Panc1 (cell line): ENCODE data around the gene FBLN1. TPM values are rescaled to one million over a fixed set of nuclear protein-coding genes. Genes with fewer than 3 reads are reported as not detected.

ENCODE experiments used
- ATAC-seq: fragments of 200-7000 bp; cut with Tn5 transposase; 2 replicates; pipeline ENCODE4 v1.9.1; 2020; ENCODE audit warnings: mild to moderate bottlenecking, moderate library complexity
- BruUV-seq: library from RNA; stranded (reverse); fragments of 400-500 nt; replicated peaks from 2 replicates; lab custom pipeline; 2021; lab: Mats Ljungman, UMichigan
- CTCF ChIA-PET: fragments of 300-600 bp; sonication (Branson Sonifier 250); formaldehyde crosslinking; loops from one replicate; lab custom pipeline; 2022; ENCODE audit warnings: antibody characterized with exemption; lab: Charles Lee
- POLR2A ChIA-PET: fragments of 300-600 bp; sonication (Branson Sonifier 250); formaldehyde crosslinking; loops from one replicate; lab custom pipeline; 2022; ENCODE audit warnings: antibody characterized with exemption; lab: Charles Lee
- DNase-seq: peaks from one replicate; pipeline ENCODE4 v3.0.0-alpha.2; 2010; ENCODE audit warnings: low read depth, low spot score
- H3K27ac ChIP-seq: 2 replicates; pipeline ENCODE4 v1.5.1; 2011; ENCODE audit warnings: mild to moderate bottlenecking, low read length, inconsistent platforms
- H3K27me3 ChIP-seq: fragments of 200-500 bp; sonication (Bioruptor generic); 2 replicates; pipeline ENCODE4 v1.6.0; 2014; ENCODE audit warnings: low read length, inconsistent platforms; ENCODE audit not compliant: control insufficient read depth, insufficient read depth
- H3K36me3 ChIP-seq: fragments of 200-500 bp; sonication (Bioruptor generic); 2 replicates; pipeline ENCODE4 v1.5.1; 2014; ENCODE audit warnings: inconsistent platforms, mild to moderate bottlenecking, low read length, moderate library complexity; ENCODE audit not compliant: control insufficient read depth, insufficient read depth
- H3K4me1 ChIP-seq: 2 replicates; pipeline ENCODE4 v1.5.1; 2011; ENCODE audit warnings: inconsistent platforms, mild to moderate bottlenecking, low read length, moderate library complexity; ENCODE audit not compliant: control insufficient read depth, insufficient read depth
- H3K4me3 ChIP-seq, 2 experiments: 2 replicates each; pipeline ENCODE4 v1.5.1; 2011 to 2012; ENCODE audit warnings: low read depth in 2 of 2, low read length in 2 of 2, mild to moderate bottlenecking in 2 of 2, inconsistent platforms in 1 of 2, moderate library complexity in 1 of 2
- H3K9me3 ChIP-seq: fragments of 200-500 bp; sonication (Bioruptor generic); 2 replicates; pipeline ENCODE4 v1.5.1; 2014; ENCODE audit warnings: low read depth, mild to moderate bottlenecking, inconsistent platforms, low read length, moderate library complexity; ENCODE audit not compliant: control insufficient read depth, insufficient read depth
- POLR2AphosphoS5 ChIP-seq: IDR thresholded peaks from 2 replicates; pipeline ENCODE4 v1.6.1; 2012; ENCODE audit warnings: mild to moderate bottlenecking, low read depth, low read length, moderate library complexity
- SIN3A ChIP-seq: IDR thresholded peaks from 2 replicates; pipeline ENCODE4 v1.6.1; 2012; ENCODE audit warnings: low read depth, mild to moderate bottlenecking, low read length, moderate library complexity, borderline replicate concordance; ENCODE audit not compliant: insufficient read depth
- TCF7L2 ChIP-seq: IDR thresholded peaks from 2 replicates; pipeline ENCODE4 v1.6.1; 2011; ENCODE audit warnings: mild to moderate bottlenecking, low read depth, low read length, inconsistent platforms
- in situ Hi-C: cut with HindIII; loops from 2 replicates; pipeline ENCODE4 v1.10.0; 2016; ENCODE audit warnings: low sequenced_read_pairs, low pct_unique_long_range_greater_than_20kb
- intact Hi-C: fragments of 100-400 bp; cut with micrococcal nuclease; formaldehyde crosslinking; loops from one replicate; pipeline ENCODE4 v1.10.0; 2022; ENCODE audit not compliant: unreplicated experiment
- total RNA-seq: library from RNA; stranded (reverse); gene quantifications from one replicate; pipeline ENCODE4 v1.2.1, GENCODE V29; 2021; ENCODE audit not compliant: unreplicated experiment
- TF ChIP-seq, protein P1 (sequence below): fragments of 450-650 bp; IDR thresholded peaks from 2 replicates; pipeline ENCODE4 v1.5.1; 2017; ENCODE audit warnings: mild to moderate bottlenecking
- TF ChIP-seq, protein P2 (sequence below), 2 experiments: IDR thresholded peaks; 2 replicates each; pipeline ENCODE4 v1.6.1; 2011 to 2012; ENCODE audit warnings: low read depth in 2 of 2, control low read depth in 1 of 2, low read length in 1 of 2, mild to moderate bottlenecking in 1 of 2, moderate library complexity in 1 of 2; ENCODE audit not compliant: insufficient read depth in 1 of 2

The FBLN1 gene
- total RNA-seq, 1 experiment from 2014 or later: 143 TPM

DNA sequence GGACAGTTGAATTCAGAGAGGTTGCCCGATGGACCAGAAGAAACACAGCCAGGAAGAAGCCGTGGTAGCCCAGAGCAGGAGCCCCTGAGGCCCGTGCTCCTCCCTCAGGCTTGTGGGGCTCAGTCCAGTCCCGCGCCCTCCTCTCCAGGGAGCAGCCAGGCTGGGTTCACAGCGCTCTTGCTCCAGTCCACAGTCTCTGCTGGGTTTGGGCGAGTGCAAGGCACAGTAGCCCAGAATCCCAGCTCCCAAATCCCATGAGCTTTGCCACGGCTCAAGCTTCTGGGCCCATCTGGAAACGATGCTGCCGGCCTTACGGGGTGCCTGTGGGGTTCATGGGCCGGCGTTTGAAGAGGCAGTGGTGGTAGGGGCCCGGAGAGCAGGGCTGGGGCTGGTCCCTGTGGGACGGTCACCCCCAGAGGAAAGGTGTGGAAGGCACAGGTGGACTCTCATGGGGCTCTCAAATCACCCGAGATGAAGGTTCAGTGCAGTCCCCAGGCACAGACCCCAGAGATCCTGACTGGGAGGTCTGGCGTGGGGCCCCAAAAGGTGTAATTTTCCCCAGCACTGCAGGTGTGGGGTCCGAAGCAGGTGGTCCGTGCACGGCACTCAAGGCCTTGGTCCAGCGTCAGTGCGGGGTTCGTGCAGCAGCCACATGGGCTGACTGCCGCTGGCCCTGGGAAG, 138.4 kb downstream of the FBLN1 start:
- Histone ChIP-seq H3K9me3 (no peaks in the 10 kb centered on the region), H3K4me3 (no peak overlapping the region), H3K4me1 (no peaks in the 10 kb centered on the region), H3K27me3 (no peaks in the 10 kb centered on the region), H3K36me3 (no peaks in the 10 kb centered on the region), H3K27ac (no peak overlapping the region)
- DNase-seq (no peak), ATAC-seq (no peak)
- in situ Hi-C loops: no loop called here
- ChIA-PET POLR2A (no interaction called here), CTCF (no interaction called here)
- BruUV-seq: no TSS peak
- TF ChIP-seq SIN3A: no peak
- TF ChIP-seq POLR2AphosphoS5: no peak
- TF ChIP-seq, protein P1, sequence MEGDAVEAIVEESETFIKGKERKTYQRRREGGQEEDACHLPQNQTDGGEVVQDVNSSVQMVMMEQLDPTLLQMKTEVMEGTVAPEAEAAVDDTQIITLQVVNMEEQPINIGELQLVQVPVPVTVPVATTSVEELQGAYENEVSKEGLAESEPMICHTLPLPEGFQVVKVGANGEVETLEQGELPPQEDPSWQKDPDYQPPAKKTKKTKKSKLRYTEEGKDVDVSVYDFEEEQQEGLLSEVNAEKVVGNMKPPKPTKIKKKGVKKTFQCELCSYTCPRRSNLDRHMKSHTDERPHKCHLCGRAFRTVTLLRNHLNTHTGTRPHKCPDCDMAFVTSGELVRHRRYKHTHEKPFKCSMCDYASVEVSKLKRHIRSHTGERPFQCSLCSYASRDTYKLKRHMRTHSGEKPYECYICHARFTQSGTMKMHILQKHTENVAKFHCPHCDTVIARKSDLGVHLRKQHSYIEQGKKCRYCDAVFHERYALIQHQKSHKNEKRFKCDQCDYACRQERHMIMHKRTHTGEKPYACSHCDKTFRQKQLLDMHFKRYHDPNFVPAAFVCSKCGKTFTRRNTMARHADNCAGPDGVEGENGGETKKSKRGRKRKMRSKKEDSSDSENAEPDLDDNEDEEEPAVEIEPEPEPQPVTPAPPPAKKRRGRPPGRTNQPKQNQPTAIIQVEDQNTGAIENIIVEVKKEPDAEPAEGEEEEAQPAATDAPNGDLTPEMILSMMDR: no peak
- TF ChIP-seq, protein P2, sequence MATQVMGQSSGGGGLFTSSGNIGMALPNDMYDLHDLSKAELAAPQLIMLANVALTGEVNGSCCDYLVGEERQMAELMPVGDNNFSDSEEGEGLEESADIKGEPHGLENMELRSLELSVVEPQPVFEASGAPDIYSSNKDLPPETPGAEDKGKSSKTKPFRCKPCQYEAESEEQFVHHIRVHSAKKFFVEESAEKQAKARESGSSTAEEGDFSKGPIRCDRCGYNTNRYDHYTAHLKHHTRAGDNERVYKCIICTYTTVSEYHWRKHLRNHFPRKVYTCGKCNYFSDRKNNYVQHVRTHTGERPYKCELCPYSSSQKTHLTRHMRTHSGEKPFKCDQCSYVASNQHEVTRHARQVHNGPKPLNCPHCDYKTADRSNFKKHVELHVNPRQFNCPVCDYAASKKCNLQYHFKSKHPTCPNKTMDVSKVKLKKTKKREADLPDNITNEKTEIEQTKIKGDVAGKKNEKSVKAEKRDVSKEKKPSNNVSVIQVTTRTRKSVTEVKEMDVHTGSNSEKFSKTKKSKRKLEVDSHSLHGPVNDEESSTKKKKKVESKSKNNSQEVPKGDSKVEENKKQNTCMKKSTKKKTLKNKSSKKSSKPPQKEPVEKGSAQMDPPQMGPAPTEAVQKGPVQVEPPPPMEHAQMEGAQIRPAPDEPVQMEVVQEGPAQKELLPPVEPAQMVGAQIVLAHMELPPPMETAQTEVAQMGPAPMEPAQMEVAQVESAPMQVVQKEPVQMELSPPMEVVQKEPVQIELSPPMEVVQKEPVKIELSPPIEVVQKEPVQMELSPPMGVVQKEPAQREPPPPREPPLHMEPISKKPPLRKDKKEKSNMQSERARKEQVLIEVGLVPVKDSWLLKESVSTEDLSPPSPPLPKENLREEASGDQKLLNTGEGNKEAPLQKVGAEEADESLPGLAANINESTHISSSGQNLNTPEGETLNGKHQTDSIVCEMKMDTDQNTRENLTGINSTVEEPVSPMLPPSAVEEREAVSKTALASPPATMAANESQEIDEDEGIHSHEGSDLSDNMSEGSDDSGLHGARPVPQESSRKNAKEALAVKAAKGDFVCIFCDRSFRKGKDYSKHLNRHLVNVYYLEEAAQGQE (IDR thresholded peaks at IDR 0.05; ENCODE audit: insufficient read depth in 1 of 2, low read depth in 2 of 2, low read length in 1 of 2): no peak
- no peak for TF ChIP-seq TCF7L2
- intact Hi-C loops: no loop called here

DNA sequence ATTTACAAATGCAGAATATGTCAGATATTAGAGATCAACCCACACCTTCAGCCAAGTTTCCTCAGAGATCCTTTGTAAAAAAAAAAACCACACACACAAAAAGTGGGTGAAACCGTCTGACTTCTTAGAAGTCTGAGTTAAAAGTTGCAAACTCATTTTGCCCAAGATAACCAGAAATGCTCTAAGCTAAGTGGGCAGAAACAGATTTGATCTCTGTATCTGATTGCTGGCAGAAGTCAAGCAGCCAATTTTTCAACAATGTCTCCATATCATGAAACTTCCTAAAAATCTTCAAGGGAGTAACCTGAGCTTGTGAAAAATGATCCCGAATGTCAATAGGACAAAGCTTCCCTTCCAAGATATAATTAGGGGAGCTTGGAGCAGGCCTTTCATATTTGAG, 140.3 kb downstream of the FBLN1 start:
- Histone ChIP-seq H3K27ac (no peak overlapping the region), H3K4me3 (no peak overlapping the region), H3K4me1 (no peaks in the 10 kb centered on the region), H3K27me3 (no peaks in the 10 kb centered on the region), H3K36me3 (no peaks in the 10 kb centered on the region), H3K9me3 (no peaks in the 10 kb centered on the region)
- in situ Hi-C loops: no loop called here
- DNase-seq (no peak), ATAC-seq (no peak)
- TF ChIP-seq SIN3A: no peak
- TF ChIP-seq POLR2AphosphoS5: no peak
- TF ChIP-seq, protein P2 (IDR thresholded peaks at IDR 0.05; ENCODE audit: insufficient read depth in 1 of 2, low read depth in 2 of 2, low read length in 1 of 2): no peak
- no peak for TF ChIP-seq TCF7L2
- TF ChIP-seq, protein P1: no peak
- CTCF ChIA-PET: interaction anchor here (0.7 kb wide), 1 partner anchor 335 kb away, joined by 5 read pairs; no protein-coding TSS in a partner anchor
- POLR2A ChIA-PET: no interaction called here
- no TSS peak for BruUV-seq
- intact Hi-C loops: no loop called here
